HS-5 (cell line): ENCODE data around the gene GALNT13.

ENCODE experiments used
- DNase-seq: peaks from one replicate; pipeline ENCODE4 v3.0.0-alpha.2; 2012; ENCODE audit warnings: low read depth

GALNT13 gene

DNA sequence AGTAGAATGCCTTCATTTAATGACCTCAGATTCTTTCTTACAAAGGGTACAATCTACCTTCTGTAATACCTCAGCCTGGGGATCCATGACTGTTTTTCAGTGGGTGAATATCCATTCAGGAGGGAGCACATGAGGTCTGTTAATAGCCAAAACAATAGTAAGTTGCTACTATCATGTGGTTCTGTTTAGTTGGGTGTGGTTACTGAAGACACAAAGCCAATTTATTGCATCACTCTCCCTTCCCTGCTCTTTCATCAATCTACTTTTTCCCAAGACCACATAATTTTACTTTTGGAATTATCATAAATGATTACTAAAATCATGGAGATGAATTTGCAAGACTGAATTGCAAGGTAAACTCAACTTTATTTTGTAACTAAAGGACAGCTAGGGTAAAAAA, 254.2 kb downstream of the GALNT13 start:
- no peak for DNase-seq

DNA sequence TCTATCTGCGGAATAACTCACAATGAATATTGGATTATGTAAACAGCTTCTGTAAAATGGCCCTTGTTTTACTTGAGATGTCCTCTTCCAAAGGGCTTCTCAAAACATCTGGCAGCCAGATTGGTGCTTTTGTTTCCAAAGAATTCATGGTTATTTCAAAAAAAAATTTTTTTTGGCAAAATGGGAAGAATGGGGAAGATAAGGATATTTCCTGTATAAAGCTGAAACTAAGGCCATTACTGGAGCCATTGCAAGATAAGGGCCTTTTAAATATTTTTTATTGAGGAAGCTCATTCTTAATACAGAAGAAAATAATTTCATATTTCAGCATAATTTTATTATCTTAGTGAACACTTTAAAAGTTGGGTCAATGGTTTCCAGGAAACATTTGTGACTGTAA, 259.1 kb downstream of the GALNT13 start:
- DNase-seq, result no peak

DNA sequence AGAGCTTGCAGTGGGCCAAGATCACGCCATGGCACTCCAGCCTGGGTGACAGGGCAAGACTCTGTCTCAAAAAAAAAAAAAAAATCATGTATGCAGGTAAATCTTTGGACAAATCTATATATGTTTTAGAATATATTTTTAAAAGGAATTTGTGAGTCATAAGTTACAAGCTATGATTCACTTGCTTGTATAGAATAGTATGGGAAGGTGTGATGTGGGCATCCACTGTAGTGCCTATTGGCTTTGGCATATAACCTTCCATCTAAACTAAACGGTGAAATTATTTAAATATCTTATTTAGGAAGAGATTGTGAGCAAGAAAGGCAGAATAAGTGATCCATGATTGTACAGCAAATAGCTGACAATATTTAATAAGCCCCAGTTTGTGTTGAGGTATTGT, 261.1 kb downstream of the GALNT13 start:
- no peak for DNase-seq

DNA sequence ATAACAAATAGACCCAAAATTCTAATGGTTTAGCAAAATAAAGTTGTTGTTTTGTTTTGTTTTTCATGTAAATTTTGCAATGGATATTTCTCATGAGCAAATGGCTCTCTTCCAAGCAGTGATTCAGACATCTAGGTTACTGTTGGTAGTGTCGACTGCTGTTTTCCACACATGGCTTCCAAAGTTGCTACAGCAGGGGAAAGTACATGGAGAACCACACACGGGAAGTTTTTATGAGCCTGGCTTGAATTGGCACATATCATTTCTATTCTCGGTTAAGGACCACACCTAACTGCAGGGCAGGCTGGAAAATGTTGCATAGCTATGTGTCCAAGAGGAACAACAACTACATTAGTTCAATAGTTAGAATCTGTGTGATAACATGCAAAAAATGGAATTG, 262.1 kb downstream of the GALNT13 start:
- no peak for DNase-seq

DNA sequence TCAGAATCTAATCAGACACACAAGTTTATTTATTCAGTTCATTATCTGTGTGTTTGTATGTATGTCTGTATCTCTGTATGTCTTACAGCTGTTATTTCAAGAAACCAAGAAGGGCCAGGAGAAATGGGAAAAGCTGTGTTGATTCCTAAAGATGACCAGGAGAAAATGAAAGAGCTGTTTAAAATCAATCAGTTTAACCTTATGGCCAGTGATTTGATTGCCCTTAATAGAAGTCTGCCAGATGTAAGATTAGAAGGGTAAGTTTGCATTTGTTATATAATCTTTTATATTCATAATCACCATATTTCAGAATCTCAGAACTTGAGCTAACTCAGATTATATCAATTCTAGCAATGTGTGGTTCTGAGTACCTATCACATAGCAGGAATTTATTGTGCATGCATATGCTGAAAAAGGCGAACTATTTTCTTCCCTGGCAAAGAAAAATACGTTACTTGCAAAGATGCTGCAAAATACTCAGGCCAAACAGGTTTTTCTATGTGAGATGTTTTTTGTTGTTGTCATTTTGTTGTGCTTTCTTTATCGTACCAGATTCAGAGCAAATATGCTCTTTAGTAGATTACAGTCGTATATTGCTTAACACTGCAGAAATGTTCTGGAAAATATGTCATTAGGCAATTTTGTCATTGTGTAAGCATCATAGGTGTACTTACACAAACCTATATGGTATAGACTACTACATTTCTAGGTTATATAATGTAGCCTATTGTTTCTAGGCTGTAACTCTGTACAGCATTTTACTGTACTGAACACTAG, 268.7 kb downstream of the GALNT13 start:
- no peak for DNase-seq

DNA sequence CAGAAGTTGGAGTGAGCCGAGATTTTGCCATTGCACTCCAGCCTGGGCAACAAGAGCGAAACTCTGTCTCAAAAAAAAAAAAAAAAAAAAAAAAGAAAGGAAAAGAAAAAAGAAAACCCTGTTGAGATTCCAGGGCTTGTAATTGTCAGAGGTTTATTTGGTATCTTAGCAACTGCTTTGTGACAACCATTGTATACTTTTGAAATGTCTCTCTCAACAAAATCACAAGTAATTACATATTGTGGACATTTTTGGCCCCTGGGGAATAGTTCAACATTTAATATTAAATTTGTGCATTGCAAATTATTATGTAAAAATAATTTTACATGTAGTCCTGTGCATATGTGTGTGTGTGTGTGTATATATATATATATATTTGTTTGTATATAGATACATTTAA, 270.8 kb downstream of the GALNT13 start:
- no peak for DNase-seq

DNA sequence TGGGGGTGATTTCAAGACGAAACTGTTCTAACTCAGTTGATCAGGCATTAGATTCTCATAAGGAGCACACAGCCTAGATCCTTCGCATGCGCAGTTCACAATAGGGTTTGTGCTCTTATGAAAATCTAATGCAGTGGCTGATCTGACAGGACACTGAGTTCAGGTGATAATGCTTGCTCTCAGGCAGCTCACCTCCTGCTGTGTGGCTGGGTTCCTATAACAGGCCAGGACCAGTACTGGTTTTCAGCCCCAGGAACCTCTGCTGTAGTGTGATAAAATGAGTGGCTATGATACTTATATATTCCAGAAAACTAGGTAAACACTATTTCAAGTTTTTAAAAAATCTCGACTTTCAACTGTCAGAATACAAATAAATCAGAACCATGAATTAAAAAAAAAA, 271.4 kb downstream of the GALNT13 start:
- DNase-seq, result no peak

DNA sequence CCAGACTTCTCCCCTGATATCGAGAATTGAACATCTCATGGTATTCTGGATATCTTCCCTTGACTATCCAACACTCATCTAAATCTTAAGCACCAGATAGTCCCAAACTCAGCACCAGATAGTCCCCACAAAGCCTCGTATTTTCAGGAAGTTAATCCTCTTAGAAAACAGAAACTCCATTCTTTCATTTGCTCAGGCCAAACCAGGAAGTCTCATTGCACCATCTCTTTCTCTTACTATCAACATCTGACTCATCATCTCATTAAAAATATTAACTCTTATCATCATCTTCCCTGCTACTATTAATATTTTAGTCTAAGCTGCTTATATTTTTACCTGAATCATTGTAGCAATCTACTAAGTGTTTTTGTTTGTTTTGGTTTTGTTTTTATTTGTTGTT, 286.4 kb downstream of the GALNT13 start:
- no peak for DNase-seq

DNA sequence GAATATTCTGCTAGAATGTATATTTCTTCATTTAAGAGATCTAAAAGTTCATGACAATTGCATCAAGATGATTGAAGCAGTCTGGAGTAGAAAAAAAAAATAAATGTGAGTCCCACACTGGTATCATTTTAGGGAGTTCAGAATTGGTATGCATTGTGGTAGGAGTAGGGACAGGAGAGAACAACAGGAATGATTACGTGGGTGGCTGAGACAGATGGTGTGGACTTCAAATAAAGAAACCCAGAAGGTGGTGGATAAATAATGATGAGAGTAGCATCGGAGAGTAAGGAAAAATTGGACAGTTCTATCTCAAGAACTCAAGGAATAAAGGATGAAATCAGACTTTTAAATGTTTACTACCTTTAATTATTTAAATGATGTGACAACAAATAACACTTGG, 289.6 kb downstream of the GALNT13 start:
- DNase-seq, result no peak

DNA sequence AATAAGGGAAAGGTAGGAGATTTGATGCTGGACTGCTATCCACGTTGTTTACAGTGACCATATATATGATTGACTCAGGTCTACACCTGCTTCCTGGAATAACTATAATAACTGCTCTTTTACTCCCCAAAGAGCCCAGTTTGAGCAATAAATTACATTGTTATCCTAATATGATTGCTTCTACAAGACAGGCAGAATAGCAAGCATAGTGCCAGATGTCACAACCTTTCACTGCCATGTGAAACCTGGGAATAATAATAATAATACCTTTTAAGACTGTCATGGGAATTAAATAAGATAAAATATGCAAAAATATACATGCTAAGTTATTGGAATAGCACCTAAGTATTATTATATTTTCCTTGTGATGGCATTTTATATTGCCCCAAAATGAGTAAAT, 298.7 kb downstream of the GALNT13 start:
- no peak for DNase-seq

DNA sequence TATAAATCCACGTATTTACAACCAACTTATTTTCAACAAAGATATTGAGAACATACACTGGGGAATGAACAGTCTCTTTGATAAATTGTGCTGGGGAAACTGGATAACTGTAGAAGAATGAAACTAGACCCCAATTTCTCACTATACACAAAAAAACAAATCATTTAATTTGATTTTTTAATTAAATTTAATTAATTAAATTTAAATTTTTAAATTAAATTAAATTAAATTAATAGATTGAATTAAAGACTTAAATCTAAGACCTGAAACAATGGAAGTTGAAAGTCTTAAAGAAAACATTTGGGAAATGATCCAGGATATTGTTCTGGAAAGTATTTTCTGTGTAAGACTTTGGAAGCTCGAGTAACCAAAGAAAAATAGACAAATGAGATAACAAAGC, 301.4 kb downstream of the GALNT13 start:
- no peak for DNase-seq

DNA sequence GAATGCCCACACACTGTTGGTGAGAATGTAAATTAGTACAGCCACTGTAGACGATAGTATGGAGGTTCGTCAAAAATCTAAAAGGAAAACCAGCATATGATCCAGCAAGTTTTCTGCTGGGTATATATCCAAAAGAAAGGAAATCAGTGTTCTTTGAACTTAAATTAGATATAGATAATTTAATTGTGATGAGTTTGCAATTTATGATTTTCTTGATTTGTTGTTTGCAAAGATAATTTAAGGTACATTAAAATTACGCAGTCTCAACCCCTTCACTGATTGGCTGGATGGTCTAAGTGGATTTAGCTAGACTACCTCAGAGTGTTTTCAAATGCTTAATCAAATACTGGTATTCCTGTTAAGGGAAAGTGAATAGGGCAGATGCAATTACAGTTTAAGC, 302.2 kb downstream of the GALNT13 start:
- DNase-seq, result no peak

DNA sequence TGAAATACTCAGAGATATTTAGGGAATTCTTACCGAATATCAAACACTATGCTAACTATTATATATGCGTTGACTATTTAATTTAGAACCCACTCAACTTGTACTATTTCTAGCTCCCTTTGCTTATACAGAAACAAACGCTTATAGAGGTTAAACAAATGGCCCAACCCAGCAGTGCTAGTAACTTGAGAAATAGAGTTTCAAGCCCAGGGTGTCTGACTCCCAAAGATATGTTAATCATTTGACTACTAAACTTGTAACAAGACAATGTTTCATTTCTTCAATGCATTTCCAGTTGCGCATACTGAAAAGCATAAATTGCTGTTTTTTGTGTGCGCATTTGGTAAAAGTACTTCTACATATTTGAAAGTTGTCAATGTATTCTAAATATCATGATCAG, 310.3 kb downstream of the GALNT13 start:
- no peak for DNase-seq

DNA sequence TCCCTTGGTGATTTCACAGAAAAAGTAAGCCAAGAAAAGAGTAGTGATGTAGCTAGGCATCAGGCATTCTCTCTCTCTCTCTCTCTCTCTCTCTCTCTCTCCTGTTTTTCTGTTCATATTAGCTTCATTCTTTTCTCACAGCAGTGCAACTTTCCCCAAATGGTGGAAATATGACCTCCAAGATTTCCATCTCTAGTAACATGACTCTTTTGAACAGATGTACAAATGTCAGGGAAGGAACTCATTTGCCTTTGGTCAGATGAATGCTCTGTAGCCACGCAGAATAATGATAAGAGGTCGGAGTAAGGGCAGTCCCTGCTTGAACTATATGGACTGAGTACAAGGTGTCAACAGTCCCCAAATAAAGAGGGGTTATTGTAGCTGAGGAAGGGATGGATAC, 316.2 kb downstream of the GALNT13 start:
- no peak for DNase-seq

DNA sequence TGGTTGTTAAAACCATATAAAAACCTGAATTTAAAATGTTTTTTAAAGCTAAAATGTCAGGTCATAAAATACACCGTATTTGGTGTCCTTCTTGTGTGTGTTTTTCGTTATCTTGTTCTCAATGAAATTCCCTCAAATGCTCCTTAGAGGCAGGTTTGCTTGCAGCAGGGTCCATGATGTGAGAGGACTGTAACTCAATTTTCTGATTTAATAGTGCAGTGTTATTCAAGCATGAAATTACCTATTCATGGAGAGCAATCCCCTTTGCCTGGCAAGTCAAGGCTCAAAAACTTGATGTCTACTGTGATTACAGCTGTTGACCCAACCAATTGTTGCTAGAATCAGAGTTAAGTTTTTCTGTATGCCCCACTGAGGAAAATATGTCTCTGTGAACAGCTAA, 318.2 kb downstream of the GALNT13 start:
- no peak for DNase-seq

DNA sequence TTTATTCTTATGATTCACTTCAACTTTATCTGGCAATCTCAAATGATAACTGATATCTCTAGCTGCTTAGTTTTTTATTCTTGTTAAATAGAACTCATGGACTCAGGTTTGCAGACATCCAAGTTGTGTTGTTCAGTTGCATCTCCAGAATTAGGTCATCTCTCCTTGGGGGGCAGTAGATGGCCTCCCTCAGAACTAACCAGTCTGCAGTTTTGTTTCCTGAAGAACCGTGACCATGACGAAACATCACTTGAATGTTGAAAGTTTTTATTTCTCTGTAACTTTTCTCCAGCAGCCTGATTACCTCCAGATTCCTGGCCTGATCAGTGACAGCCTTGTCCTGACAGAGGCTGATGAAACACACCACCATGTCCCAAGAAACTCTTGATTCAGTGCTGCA, 321.5 kb downstream of the GALNT13 start:
- no peak for DNase-seq

DNA sequence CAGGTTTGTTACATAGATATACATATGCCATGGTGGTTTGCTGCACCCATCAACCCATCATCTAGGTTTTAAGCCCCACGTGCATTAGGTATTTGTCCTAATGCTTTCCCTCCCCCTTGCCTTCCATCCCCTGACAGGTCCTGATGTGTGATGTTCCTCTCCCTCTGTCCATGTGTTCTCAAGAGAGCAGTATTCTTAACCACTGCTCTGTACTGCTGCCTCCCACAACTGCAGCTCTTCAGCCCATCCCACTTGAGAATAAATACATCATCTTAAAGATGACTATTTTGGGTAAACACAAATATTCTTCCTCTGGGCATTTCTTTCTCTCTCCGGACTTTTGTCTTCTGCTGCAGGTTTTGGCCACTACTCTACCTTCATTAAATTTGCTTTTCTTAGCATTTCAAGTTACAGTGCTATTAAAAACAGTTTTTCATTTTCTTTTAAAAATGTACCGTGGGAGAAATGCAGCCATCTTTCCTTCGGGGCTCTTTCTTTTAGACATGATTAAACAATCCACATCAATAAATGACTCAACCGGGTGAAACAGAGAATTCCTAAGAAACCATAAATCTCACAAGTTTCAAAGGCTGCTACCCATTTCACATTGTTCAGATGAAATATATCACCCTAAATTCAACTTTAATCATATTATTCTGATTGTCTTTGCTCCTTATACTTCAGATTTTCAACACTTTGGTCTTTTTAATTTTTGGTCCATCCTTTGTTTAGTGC, 323.4 kb downstream of the GALNT13 start:
- DNase-seq, result peak; percentile 6

DNA sequence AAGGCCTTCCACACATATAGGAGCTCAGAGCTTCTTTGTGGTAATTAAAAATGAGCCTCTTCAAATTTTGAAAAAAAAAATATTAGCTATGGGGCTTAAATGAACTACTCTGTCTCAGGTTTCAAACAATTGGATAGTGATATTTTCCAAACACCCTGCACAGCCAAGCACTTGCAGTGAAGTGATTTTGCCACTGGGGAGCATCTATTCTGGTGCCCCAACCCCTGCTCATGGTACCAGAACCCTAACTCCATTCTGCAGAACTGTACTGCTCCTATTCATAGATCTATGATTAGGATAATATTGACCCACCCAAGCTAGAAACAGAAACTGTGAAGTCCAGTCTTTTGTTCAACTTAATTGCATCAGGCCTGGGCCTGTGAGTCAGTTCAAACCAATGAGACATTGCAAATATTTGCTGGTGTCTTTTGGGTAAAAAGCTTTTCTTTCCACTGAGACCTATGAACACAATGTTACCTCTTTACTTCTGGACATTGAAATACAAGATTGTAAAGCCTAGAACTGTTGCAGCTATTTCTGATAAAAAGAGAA, 324.0 kb downstream of the GALNT13 start:
- peak; percentile 16 for DNase-seq

DNA sequence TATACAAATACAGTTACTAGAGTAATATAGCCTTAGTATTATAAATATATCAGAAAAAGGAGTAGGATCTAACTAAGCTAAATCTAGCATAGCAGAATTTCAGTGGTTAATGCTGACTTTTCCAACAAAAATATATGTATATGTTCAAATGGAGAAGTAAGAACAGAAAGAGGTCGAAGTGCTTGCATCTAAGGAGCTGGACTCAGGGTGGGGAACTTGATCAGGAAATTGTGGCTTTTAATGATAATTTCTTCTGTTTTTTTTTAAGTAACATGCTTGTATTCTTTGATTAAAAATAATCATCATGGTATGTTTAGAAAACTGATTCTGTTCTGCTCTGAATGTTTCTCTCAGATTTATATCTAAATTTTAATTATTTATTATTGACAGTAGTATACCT, 327.1 kb downstream of the GALNT13 start:
- no peak for DNase-seq

DNA sequence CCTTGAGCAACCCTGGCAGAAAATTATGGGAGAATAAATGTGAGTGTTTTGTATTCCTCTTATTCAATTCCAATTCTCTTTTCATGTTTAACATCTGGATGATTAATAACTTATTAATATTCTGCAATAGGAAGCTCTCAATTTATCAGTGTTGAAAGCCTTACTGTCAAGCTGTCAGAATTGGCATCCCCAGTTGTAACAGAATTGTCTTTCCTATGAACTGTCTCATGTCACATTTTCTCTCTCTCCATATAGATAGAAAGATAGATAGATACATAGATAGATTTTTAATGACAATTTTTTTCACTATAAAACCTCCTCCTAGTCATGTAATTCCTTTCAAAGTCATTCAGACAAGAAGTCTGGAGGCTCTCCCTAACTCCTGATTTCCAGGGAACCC, 331.5 kb downstream of the GALNT13 start:
- no peak for DNase-seq

DNA sequence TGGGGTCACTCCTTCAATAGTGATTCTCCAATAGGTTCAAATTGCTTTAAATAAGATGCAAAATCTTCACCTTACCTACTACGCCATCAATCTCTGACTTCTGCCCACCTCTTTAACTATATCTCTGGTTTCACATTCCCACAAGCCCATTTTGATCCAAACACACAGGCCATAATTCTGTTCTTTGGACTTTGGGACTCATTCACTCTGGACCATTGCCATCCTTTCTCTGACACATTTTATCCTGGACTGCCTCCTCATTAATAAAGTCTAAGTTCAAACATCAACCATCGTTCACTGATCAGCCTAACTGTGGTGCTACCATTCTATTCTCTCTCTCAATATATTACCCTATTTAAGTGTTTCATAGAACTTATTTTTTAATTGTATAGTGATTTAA, 332.2 kb downstream of the GALNT13 start:
- DNase-seq, result no peak

DNA sequence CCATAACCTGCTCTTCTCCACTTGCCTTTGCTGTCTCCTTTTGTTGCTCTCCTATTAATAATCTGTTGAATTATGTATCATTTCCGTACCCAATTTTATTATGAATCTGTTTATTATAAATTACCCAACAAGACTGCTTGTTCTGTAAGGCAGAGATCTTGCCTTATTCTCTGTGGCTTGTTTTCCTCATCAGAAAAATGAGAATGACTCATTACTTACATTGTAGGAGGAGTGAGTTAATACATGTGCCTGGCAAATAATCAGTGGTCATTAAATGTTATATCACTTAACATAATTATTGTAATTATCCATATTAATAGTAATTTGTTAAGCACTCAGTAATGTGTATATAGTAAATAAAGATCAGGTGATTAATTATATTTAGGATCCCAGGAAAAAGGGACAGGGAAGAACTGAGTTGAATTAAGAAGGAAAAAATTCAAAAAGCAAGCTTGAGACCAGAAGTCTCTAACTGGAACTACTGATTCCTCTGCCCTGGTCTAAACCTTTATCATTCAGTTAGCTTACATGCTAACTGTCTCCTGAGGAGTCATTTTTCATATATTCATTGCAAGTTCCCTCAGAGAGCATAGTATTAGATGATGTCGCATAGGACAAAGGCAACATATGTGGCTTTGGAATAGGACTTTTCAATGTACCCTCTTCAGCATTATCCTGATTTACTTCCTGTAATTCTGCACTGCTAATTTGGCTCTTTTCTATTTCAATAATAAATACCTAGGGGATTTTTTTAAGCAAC, 335.7 kb downstream of the GALNT13 start:
- DNase-seq, result no peak

DNA sequence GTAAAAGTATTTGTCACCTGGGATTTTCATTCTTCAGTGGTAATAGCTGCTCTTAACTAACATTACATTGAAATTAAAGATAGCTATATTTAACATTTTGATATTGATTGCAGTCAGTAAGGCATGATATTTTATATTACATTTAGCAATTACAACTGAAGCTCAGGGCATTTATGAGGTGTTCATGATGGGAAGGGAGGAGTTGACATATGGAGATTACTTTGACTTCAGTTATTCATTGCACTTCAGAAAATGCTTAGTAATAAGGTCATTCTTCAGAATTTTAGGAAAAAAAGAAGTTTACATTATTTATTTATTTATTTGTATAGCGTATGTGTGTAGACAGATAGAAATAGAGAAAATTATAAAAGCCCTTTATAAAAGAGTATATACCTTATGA, 352.0 kb downstream of the GALNT13 start:
- no peak for DNase-seq
